ENCODE data around the gene CYBC1.

The CYBC1 gene

DNA sequence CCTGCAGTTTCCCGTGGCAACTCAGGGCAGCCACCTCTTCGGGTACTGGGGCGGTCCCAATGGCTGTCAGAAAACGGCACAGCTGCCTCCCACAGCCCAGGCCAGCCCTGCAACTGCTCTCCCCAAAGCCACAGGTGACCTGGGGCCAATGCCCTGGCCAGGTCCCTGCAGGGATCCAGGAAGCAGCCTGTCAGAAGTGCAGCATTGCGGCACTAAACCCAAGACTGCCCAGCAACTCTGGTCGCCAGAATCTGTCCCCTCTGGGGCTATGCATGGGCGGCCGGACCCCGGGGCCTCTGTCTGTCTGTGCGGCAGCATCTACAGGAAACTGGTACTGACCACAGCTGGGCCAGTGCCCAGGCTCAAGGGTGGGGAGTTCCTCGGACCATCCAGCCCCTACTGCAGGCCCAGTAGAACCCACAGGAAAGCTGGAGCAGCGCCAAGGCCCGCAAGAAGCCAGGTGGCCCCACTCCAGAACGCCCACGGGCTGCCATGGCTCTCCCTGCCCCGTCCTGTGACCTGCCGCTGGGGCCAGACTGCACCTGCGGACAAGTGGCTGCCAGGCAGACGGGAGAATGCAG, 5.5 kb downstream of the CYBC1 start:
- TF ChIP-seq, protein P1, sequence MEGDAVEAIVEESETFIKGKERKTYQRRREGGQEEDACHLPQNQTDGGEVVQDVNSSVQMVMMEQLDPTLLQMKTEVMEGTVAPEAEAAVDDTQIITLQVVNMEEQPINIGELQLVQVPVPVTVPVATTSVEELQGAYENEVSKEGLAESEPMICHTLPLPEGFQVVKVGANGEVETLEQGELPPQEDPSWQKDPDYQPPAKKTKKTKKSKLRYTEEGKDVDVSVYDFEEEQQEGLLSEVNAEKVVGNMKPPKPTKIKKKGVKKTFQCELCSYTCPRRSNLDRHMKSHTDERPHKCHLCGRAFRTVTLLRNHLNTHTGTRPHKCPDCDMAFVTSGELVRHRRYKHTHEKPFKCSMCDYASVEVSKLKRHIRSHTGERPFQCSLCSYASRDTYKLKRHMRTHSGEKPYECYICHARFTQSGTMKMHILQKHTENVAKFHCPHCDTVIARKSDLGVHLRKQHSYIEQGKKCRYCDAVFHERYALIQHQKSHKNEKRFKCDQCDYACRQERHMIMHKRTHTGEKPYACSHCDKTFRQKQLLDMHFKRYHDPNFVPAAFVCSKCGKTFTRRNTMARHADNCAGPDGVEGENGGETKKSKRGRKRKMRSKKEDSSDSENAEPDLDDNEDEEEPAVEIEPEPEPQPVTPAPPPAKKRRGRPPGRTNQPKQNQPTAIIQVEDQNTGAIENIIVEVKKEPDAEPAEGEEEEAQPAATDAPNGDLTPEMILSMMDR (IDR thresholded peaks at IDR 0.05; ENCODE audit: insufficient read depth, missing control alignments): no peak
- FAIRE-seq (no peak), DNase-seq (ENCODE audit: insufficient read length, low spot score) (no peak)

DNA sequence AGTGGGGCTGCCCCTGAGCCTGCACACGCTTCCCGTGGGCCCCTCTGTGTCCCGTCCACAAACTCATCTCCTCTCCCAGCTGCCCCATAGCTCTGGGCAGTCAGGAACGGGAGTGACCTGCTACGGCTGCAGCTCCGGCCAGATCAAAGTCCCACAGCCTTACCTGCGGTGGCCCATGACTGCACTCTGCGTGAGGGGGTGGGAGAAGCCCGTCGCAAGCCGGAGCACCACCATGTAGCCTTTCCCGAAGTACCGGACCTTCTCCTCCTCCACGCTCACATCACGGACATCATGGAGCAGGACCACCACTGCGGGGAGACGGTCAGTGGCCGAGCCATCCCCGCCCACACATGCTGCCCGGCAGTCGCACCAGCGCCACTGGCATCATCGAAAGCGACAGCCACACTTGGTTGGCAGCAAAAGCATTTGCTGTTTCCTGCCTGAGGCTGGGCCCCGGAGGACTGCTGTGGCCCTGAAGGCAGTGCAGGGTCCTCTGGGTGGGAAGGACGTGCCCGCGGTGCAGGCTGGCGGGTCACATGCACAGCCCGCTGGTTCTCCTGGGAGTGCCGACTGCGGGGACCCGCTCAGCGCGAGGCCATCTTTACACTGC, 6.2 kb downstream of the CYBC1 start:
- TF ChIP-seq, protein P1 (IDR thresholded peaks at IDR 0.05; ENCODE audit: insufficient read depth, missing control alignments): no peak
- FAIRE-seq (no peak), DNase-seq (ENCODE audit: insufficient read length, low spot score) (no peak)

DNA sequence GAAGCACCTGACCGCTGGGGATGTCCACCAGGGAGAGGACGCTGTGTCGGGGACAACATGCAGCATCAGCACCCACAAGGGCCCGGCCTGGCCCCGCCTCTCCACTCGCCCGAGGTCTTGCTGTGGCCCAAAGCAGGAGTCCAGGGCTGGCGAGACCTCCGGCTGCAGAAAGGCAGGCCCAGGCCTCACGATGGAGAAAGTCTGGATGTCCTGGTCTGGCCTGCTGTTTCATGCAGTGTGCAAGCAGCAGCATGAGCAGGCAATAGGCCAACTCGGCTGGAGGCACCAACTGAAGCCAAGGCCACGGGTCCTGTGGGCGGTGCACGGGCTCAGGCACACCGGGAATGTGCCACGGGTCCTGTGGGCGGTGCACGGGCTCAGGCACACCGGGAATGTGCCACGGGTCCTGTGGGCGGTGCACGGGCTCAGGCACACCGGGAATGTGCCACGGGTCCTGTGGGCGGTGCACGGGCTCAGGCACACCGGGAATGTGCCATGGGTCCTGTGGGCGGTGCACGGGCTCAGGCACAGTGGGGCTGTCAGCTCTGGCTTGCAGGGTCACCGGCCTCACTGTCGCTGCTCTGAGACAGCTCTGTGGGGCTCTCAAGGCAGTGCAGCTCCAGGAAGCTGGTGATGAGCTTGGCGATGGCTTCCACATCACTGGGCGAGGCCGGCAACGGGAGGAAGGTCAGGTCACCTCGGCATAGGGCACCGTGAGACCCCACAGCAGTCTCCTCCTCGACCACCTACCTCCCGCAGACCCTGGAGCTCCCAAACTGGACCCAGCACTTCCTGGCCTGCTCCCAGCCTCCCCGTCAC, 6.9 kb downstream of the CYBC1 start:
- FAIRE-seq (no peak), DNase-seq (ENCODE audit: insufficient read length, low spot score) (no peak)
- TF ChIP-seq, protein P1 (IDR thresholded peaks at IDR 0.05; ENCODE audit: insufficient read depth, missing control alignments): no peak

DNA sequence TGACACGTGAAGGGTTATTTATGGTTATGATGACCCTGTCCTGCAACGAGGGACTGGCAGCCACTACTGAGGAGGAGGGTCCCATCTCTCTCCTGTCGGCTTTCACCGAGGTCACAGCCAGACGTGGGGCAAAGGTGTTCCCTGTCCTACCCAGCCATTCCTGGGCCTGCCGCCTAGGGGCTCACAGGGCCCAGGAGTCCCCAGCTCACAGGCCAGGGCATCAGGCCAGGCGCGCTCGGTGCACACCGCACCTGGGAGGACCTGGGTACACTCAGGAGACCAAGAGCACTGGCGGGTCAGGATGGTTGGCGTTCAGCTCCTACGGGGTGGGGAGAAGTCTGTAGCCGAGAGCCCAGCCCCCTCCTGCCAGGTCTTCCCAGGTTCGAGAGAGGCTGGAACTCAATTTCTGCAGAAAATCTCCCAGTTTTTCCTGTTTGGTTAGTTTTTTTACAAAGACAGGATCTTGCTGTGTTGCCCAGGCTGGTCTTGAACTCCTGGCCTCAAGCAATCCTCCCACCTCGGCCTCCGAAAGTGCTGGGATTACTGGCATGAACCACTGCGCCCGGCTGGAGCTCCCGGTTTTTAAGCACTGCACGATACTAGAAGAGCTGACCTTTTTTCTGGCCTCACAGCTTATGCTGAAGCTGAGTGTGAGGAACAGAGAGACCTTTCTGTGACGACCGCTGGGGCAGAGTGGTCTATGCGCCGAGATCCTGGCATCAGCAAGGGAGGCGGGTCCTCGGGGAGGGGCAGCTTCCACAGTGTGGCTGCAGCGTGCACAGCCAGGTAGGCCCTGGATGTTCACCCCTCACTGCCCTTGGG, 7.7 kb downstream of the CYBC1 start:
- DNase-seq (ENCODE audit: insufficient read length, low spot score): no peak
- no peak for FAIRE-seq
- TF ChIP-seq, protein P1 (IDR thresholded peaks at IDR 0.05; ENCODE audit: insufficient read depth, missing control alignments): no peak

DNA sequence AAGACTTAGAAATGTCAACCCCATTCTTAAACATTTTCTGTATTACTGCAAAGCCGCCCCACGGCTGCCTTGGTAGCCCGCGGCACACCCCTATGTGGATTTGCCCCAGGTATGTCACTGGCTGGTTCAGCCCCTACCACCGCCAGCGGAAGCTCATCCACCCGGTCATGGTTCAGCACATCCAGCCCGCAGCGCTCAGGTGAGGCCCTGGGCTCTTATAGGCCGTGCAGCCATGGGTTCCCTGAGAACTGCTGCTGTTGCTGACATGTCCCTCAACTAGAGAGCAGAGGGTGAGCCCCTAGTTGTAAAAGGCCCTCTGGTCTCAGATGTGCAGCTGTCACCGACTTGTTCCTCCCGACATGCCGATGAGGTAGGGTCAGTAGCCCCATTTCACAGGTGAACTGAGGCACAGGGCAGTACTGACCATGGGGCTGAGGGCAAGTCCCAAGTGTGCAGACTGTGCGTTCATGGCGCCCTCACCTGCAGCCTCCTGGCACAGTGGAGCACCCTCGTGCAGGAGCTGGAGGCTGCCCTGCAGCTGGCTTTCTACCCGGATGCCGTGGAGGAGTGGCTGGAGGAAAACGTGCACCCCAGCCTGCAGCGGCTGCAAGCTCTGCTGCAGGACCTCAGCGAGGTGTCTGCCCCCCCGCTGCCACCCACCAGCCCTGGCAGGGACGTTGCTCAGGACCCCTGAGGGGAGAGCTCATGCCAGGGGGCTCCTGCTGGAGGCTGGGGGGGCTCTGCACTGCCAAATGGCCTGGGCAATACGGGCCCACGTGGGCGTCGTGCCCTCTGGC, 8.7 kb downstream of the CYBC1 start:
- DNase-seq (ENCODE audit: insufficient read length, low spot score) (no peak), FAIRE-seq (no peak)
- TF ChIP-seq, protein P1 (IDR thresholded peaks at IDR 0.05; ENCODE audit: insufficient read depth, missing control alignments): no peak

DNA sequence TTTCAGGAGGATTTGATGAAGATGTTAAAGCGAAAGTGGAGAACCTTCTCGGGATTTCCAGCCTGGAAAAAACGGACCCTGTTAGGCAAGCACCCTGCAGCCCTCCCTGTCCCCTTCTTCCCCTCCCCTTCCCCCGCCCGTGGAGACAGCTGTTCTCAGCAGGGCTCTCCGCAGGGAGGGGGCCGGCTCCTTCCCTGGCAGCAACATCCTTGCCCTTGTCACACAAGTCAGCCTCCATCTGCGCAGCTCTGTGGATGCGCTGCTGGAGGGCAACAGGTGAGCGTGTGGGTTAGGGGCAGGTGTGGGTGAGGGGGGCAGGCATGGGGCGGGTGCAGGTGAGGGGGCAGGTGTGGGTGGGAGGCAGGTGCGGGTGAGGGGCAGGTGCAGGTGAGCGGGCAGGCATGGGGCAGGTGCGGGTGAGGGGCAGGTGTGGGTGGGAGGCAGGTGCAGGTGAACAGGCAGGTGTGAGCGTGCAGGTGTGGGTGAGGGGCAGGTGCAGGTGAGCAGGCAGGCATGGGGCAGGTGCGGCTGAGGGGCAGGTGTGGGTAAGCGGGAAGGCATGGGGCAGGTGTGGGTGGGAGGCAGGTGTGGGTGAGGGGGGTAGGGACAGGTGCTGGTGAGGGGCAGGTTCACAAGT, 9.4 kb downstream of the CYBC1 start:
- TF ChIP-seq, protein P1 (IDR thresholded peaks at IDR 0.05; ENCODE audit: insufficient read depth, missing control alignments): no peak
- no peak for DNase-seq (ENCODE audit: insufficient read length, low spot score)
- FAIRE-seq: no peak
